Muscle layer of duodenum (tissue), 2 donors: ENCODE results near the gene NTN1.

Source experiments
- H3K27ac ChIP-seq: one replicate; pipeline ENCODE4 v1.7.0; 2013; ENCODE audit warnings: mild to moderate bottlenecking, low read length
- H3K27me3 ChIP-seq: one replicate; pipeline ENCODE4 v1.7.0; 2013; ENCODE audit warnings: low read depth, mild to moderate bottlenecking, control low read depth, low read length
- H3K36me3 ChIP-seq, 2 donors: one replicate each; pipeline ENCODE4 v1.7.0; 2013; ENCODE audit warnings: low read length in 2 of 2, control low read depth in 1 of 2, mild to moderate bottlenecking in 1 of 2; ENCODE audit not compliant: insufficient read depth in 2 of 2, control insufficient read depth in 1 of 2
- H3K4me1 ChIP-seq, 2 donors: one replicate each; pipeline ENCODE4 v1.7.0; 2013; ENCODE audit warnings: low read length in 2 of 2, mild to moderate bottlenecking in 2 of 2, control low read depth in 1 of 2, moderate library complexity in 1 of 2; ENCODE audit not compliant: insufficient read depth in 2 of 2, control insufficient read depth in 1 of 2
- H3K4me3 ChIP-seq, 2 donors: one replicate each; pipeline ENCODE4 v1.7.0; 2013; ENCODE audit warnings: low read length in 2 of 2, low read depth in 1 of 2, mild to moderate bottlenecking in 1 of 2
- H3K9me3 ChIP-seq, 2 donors: one replicate each; pipeline ENCODE4 v1.7.0; 2013; ENCODE audit warnings: low read length in 2 of 2, control low read depth in 1 of 2, mild to moderate bottlenecking in 1 of 2; ENCODE audit not compliant: control insufficient read depth in 1 of 2
- donor health status: healthy.

Gene NTN1

GRCh38 chr17:9217151-9218056, 196.1 kb downstream of the NTN1 start:
- H3K4me3 ChIP-seq = no peak overlapping the region
- H3K27me3 ChIP-seq = no peaks in the 10 kb centered on the region
- peaks cover 5 to 7% of the 10 kb centered on the region in 2 donors for H3K9me3 ChIP-seq
- H3K4me1 ChIP-seq = peaks cover 8 to 9% of the 10 kb centered on the region in 2 donors
- H3K36me3 ChIP-seq = no peaks in the 10 kb centered on the region
- peak overlapping the region; percentile 50 for H3K27ac ChIP-seq

GRCh38 chr17:9218064-9218635, 196.8 kb downstream of the NTN1 start:
- H3K9me3 ChIP-seq = peaks cover 5 to 7% of the 10 kb centered on the region in 2 donors

GRCh38 chr17:9218911-9219310, 197.6 kb downstream of the NTN1 start:
- H3K4me1 ChIP-seq = peaks cover 8 to 9% of the 10 kb centered on the region in 2 donors
- H3K4me3 ChIP-seq = no peak overlapping the region
- H3K27me3 ChIP-seq = no peaks in the 10 kb centered on the region
- no peaks in the 10 kb centered on the region for H3K36me3 ChIP-seq
- no peak overlapping the region for H3K27ac ChIP-seq
- peaks cover 5 to 7% of the 10 kb centered on the region in 2 donors for H3K9me3 ChIP-seq

More at GRCh38 chr17:9218064-9218635, 196.8 kb downstream of the NTN1 start:
- H3K4me1 ChIP-seq = peaks cover 8 to 9% of the 10 kb centered on the region in 2 donors
- H3K27ac ChIP-seq = peak overlapping the region; percentile 50
- H3K4me3 ChIP-seq = no peak overlapping the region
- no peaks in the 10 kb centered on the region for H3K27me3 ChIP-seq
- no peaks in the 10 kb centered on the region for H3K36me3 ChIP-seq

- Histone ChIP-seq H3K27me3 (no peaks in the 10 kb centered on the region), H3K4me3 (no peak overlapping the region), H3K9me3 (peaks cover 5 to 7% of the 10 kb centered on the region in 2 donors), H3K27ac (peak overlapping the region; percentile 23), H3K36me3 (no peaks in the 10 kb centered on the region), H3K4me1 (peaks cover 8 to 9% of the 10 kb centered on the region in 2 donors)
Measured at GRCh38 chr17:9219631-9220397, 198.5 kb downstream of the NTN1 start.

GRCh38 chr17:9220398-9221146, 199.3 kb downstream of the NTN1 start:
- peaks cover 2 to 5% of the 10 kb centered on the region in 2 donors for H3K9me3 ChIP-seq

GRCh38 chr17:9221147-9221921, 200.0 kb downstream of the NTN1 start:
- Histone ChIP-seq H3K9me3 (no peaks in the 10 kb centered on the region), H3K27ac (no peak overlapping the region), H3K36me3 (no peaks in the 10 kb centered on the region), H3K4me1 (peaks cover 8 to 9% of the 10 kb centered on the region in 2 donors), H3K27me3 (no peaks in the 10 kb centered on the region), H3K4me3 (no peak overlapping the region)

More at GRCh38 chr17:9220398-9221146, 199.3 kb downstream of the NTN1 start:
- Histone ChIP-seq H3K4me3 (no peak overlapping the region), H3K36me3 (no peaks in the 10 kb centered on the region), H3K4me1 (peaks cover 8 to 9% of the 10 kb centered on the region in 2 donors), H3K27ac (peak overlapping the region; percentile 23), H3K27me3 (no peaks in the 10 kb centered on the region)

- Histone ChIP-seq H3K27ac (no peak overlapping the region), H3K36me3 (no peaks in the 10 kb centered on the region), H3K4me1 (peaks cover 6 to 9% of the 10 kb centered on the region in 2 donors), H3K27me3 (no peaks in the 10 kb centered on the region), H3K4me3 (no peak overlapping the region), H3K9me3 (no peaks in the 10 kb centered on the region)
Measured at GRCh38 chr17:9221922-9222180, 200.5 kb downstream of the NTN1 start.

GRCh38 chr17:9223531-9223930, 202.2 kb downstream of the NTN1 start:
- H3K36me3 ChIP-seq = no peaks in the 10 kb centered on the region
- no peaks in the 10 kb centered on the region for H3K4me1 ChIP-seq
- no peaks in the 10 kb centered on the region for H3K27me3 ChIP-seq
- H3K27ac ChIP-seq = no peak overlapping the region
- no peak overlapping the region for H3K4me3 ChIP-seq
- H3K9me3 ChIP-seq = no peaks in the 10 kb centered on the region

GRCh38 chr17:9224485-9224884, 203.2 kb downstream of the NTN1 start:
- H3K27ac ChIP-seq = no peak overlapping the region
- no peaks in the 10 kb centered on the region for H3K4me1 ChIP-seq
- no peaks in the 10 kb centered on the region for H3K36me3 ChIP-seq
- H3K9me3 ChIP-seq = no peaks in the 10 kb centered on the region
- no peak overlapping the region for H3K4me3 ChIP-seq
- H3K27me3 ChIP-seq = no peaks in the 10 kb centered on the region

GRCh38 chr17:9225305-9226101, 204.2 kb downstream of the NTN1 start:
- H3K27ac ChIP-seq = no peak overlapping the region
- H3K4me1 ChIP-seq = no peaks in the 10 kb centered on the region
- no peaks in the 10 kb centered on the region for H3K27me3 ChIP-seq
- no peaks in the 10 kb centered on the region for H3K9me3 ChIP-seq
- no peak overlapping the region for H3K4me3 ChIP-seq
- no peaks in the 10 kb centered on the region for H3K36me3 ChIP-seq
